Upper lobe of left lung (tissue), 6 donors: Measurements from ENCODE around the gene COL10A1. TPM values are rescaled to one million over a fixed set of nuclear protein-coding genes. Genes with fewer than 3 reads are reported as not detected.

Source experiments
- ATAC-seq, 2 donors: fragments of 200-7000 bp; cut with Tn5 transposase; one replicate each; pipeline ENCODE4 v1.9.1; 2022; ENCODE audit warnings: mild to moderate bottlenecking in 2 of 2, moderate library complexity in 2 of 2; ENCODE audit not compliant: low FRiP score in 2 of 2
- DNase-seq, 2 donors: peaks; one replicate each; pipeline ENCODE4 v3.0.0-alpha.2; 2019 to 2020
- H3K27ac ChIP-seq, 4 donors: fragments of 200-600 bp; sonication (generic); one replicate each; pipeline ENCODE4 v1.5.1; 2016 to 2019
- H3K27me3 ChIP-seq, 4 donors: fragments of 200-600 bp; sonication (generic); one replicate each; pipeline ENCODE4 v1.5.1; 2017 to 2019
- H3K36me3 ChIP-seq, 4 donors: fragments of 200-600 bp; sonication (generic); one replicate each; pipeline ENCODE4 v1.5.1; 2016 to 2019
- H3K4me1 ChIP-seq, 4 donors: fragments of 200-600 bp; sonication (generic); one replicate each; pipeline ENCODE4 v1.5.1; 2018 to 2019
- H3K4me3 ChIP-seq, 4 donors: fragments of 200-600 bp; sonication (generic); one replicate each; pipeline ENCODE4 v1.5.1; 2017 to 2019; ENCODE audit warnings: mild to moderate bottlenecking in 2 of 4, moderate library complexity in 1 of 4
- H3K9me3 ChIP-seq, 4 donors: fragments of 200-600 bp; sonication (generic); one replicate each; pipeline ENCODE4 v1.5.1; 2018 to 2019
- EP300 ChIP-seq, 4 donors: sonication (generic); formaldehyde crosslinking; IDR thresholded peaks; one replicate each; pipeline ENCODE4 v1.5.1; 2017; ENCODE audit warnings: antibody characterized with exemption in 4 of 4, control low read depth in 2 of 4
- POLR2A ChIP-seq, 4 donors: fragments of 450-650 bp; IDR thresholded peaks; one replicate each; pipeline ENCODE4 v1.5.1; 2016 to 2017; ENCODE audit warnings: antibody characterized with exemption in 4 of 4, mild to moderate bottlenecking in 2 of 4
- POLR2AphosphoS5 ChIP-seq, 2 donors: sonication (generic); formaldehyde crosslinking; IDR thresholded peaks; one replicate each; pipeline ENCODE4 v1.5.1; 2017; ENCODE audit warnings: antibody characterized with exemption in 2 of 2
- WGBS, 2 donors: methylation state at CpG; one replicate each; pipeline ENCODE4 v1.1.5; 2017 to 2018; 5-methylcytosine and 5-hydroxymethylcytosine counted together
- total RNA-seq, 6 donors: library from RNA; depleted of rRNA in 4 of 6; stranded (reverse); fragments of >200 nt in 4 of 6; gene quantifications; one replicate each; pipeline versions ENCODE4 v1.1.0 to v1.2.1, GENCODE V29; 2016 to 2021
- TF ChIP-seq, protein P1 (sequence below), 6 experiments: fragments of 450-650 bp in 4 of 6; fragments of 200-600 bp in 2 of 6; sonication (generic) in 2 of 6; IDR thresholded peaks; one replicate each; pipeline ENCODE4 v1.5.1; 2016 to 2019; ENCODE audit warnings: antibody characterized with exemption in 6 of 6
- donor health status: DM: no; HTN: no; CAD: no; lungs with moderate emphysema.
- donor health status: DM: no; HTN: yes; CAD: no; lungs with severe emphysema.

Gene COL10A1
- total RNA-seq, 6 donors from 2014 or later: 0.23 to 4.2 (median 2.5) TPM; not detected in 3

DNA sequence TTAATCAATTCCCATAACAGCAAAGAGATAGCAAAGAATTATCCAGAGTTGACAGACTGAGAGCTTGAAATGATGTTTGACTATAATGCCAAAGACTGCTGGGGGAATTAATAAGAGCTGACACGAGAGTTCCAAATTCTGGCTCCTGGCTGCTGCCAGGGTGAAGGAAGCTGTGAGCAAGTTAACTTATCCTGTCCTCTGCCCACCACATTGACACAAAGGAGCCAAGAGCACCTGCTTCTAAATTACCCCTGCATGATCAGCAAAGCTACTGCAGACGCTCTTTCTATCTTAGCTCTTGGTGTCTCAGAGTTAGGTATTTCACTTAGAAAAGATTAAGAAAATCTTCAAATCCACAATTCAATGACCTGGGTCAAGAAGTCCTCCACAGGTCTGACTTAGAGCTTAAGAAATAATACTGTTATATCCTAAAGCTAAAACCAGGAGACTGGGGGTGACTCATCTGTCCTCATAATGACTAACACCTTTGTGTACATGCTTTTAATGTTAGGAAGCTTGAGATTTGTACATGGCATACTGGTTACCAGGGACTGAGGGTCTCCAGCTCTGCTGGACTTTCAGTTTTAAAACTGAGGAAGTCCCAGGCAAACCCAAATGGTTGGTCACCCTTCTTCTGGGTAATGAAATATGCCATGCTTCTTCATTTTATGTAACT lies 52.0 kb downstream of the COL10A1 start:
- Histone ChIP-seq H3K27ac (no peak overlapping the region), H3K27me3 (no peaks in the 10 kb centered on the region), H3K9me3 (no peaks in the 10 kb centered on the region), H3K36me3 (no peaks in the 10 kb centered on the region), H3K4me3 (no peak overlapping the region), H3K4me1 (no peaks in the 10 kb centered on the region)
- ATAC-seq (no peak), DNase-seq (no peak)
- WGBS, 2 donors: 87 to 89% methylated on average over 2 of the region's 2 CpGs
- TF ChIP-seq POLR2AphosphoS5 (IDR thresholded peaks at IDR 0.05) (no peak), EP300 (IDR thresholded peaks at IDR 0.05) (no peak), POLR2A (IDR thresholded peaks at IDR 0.05) (no peak)
- TF ChIP-seq, protein P1, sequence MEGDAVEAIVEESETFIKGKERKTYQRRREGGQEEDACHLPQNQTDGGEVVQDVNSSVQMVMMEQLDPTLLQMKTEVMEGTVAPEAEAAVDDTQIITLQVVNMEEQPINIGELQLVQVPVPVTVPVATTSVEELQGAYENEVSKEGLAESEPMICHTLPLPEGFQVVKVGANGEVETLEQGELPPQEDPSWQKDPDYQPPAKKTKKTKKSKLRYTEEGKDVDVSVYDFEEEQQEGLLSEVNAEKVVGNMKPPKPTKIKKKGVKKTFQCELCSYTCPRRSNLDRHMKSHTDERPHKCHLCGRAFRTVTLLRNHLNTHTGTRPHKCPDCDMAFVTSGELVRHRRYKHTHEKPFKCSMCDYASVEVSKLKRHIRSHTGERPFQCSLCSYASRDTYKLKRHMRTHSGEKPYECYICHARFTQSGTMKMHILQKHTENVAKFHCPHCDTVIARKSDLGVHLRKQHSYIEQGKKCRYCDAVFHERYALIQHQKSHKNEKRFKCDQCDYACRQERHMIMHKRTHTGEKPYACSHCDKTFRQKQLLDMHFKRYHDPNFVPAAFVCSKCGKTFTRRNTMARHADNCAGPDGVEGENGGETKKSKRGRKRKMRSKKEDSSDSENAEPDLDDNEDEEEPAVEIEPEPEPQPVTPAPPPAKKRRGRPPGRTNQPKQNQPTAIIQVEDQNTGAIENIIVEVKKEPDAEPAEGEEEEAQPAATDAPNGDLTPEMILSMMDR (IDR thresholded peaks at IDR 0.05): no peak

- DNase-seq (no peak), ATAC-seq (no peak)
- Histone ChIP-seq H3K9me3 (no peaks in the 10 kb centered on the region), H3K27ac (no peak overlapping the region), H3K27me3 (no peaks in the 10 kb centered on the region), H3K4me1 (no peaks in the 10 kb centered on the region), H3K36me3 (no peaks in the 10 kb centered on the region), H3K4me3 (no peak overlapping the region)
- no peak for TF ChIP-seq POLR2A (IDR thresholded peaks at IDR 0.05)
- TF ChIP-seq, protein P1 (IDR thresholded peaks at IDR 0.05): no peak
- no peak for TF ChIP-seq EP300 (IDR thresholded peaks at IDR 0.05)
- TF ChIP-seq POLR2AphosphoS5 (IDR thresholded peaks at IDR 0.05): no peak
- 24 to 30% methylated on average over 1 of the region's 1 CpG for WGBS, 2 donors
Measured at GRCh38 chr6:116072368-116072767, 53.6 kb downstream of the COL10A1 start.

DNA sequence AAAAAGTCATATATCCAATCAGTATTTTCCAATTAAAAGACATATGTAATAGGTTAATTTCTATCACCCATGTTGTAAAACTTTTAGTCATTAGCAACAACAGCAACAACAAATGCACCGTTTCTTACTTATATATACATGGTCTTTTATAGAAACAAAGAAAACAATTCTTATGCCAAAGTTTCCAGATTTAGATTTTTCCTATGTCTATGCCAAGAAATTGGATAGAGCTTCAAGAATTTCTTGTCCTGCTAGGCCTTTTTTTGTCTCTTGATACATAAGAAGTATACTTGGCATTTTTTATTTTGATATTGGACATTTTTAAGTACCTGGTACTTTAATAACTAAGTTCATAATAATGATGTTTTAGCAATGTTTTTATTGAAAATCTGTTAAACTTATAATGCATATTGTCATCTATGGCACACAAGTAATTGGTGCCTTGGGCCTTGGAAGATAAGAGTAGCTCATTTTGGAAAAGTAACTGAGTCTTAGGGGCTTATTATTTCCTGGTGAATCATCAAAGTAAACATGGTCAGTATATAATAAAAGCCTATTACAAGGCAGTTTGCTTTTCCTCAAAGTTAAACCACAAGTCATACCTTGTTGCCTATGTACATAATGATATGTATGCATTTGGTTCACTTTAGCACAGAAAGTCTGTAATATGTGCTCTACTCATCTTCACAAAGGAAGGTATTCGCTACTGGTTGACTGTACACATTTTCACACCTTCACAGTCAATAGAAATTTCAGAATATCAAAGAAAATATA lies 55.1 kb downstream of the COL10A1 start:
- Histone ChIP-seq H3K27me3 (no peaks in the 10 kb centered on the region), H3K4me3 (no peak overlapping the region), H3K9me3 (no peaks in the 10 kb centered on the region), H3K4me1 (no peaks in the 10 kb centered on the region), H3K36me3 (no peaks in the 10 kb centered on the region), H3K27ac (no peak overlapping the region)
- DNase-seq (no peak), ATAC-seq (no peak)
- no peak for TF ChIP-seq EP300 (IDR thresholded peaks at IDR 0.05)
- TF ChIP-seq POLR2AphosphoS5 (IDR thresholded peaks at IDR 0.05): no peak
- TF ChIP-seq, protein P1 (IDR thresholded peaks at IDR 0.05): no peak
- TF ChIP-seq POLR2A (IDR thresholded peaks at IDR 0.05): no peak
- 71 to 74% methylated on average over 2 of the region's 2 CpGs for WGBS, 2 donors

DNA sequence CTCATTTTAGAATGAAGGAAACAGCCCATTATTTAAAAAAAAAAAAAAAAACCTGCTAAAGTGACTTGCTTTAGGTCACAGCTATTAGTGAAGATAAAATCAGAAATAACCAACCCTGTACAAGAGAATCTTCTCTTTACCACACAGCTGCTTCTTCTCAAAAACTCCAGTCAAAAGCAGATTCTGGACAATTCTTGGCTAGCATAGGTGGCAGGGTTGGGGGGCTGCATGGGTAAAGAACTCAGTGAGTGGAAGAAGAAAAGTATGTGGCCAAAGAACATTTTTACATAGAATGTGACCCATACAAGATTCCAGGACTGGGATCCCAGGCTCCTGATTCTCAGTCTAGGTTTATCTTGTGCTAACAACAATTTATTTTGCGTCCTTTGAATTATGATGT lies 55.8 kb downstream of the COL10A1 start:
- Histone ChIP-seq H3K36me3 (no peaks in the 10 kb centered on the region), H3K4me3 (no peak overlapping the region), H3K9me3 (no peaks in the 10 kb centered on the region), H3K27ac (no peak overlapping the region), H3K4me1 (no peaks in the 10 kb centered on the region), H3K27me3 (no peaks in the 10 kb centered on the region)
- no peak for TF ChIP-seq POLR2AphosphoS5 (IDR thresholded peaks at IDR 0.05)
- no peak for TF ChIP-seq EP300 (IDR thresholded peaks at IDR 0.05)
- TF ChIP-seq, protein P1 (IDR thresholded peaks at IDR 0.05): no peak
- no peak for TF ChIP-seq POLR2A (IDR thresholded peaks at IDR 0.05)
- no peak for DNase-seq
- ATAC-seq: no peak
- 87 to 93% methylated on average over 1 of the region's 1 CpG for WGBS, 2 donors

Other genes starting within 250 kb of the COL10A1 start
- gene FRK, start 65.2 kb downstream of the COL10A1 start, total RNA-seq: 1 to 10 TPM; 2.2 to 9.8 (median 5.9) TPM
- gene NT5DC1, start 25.3 kb downstream of the COL10A1 start, total RNA-seq: 10 to 100 TPM in 5 of 6 donors, 1 to 10 TPM in 1; 5.4 to 55.6 (median 28.8) TPM
- 10 to 100 TPM in 2 of 6 donors, 1 to 10 TPM in 4; 4.4 to 13.0 (median 9.4) TPM for gene TSPYL4, start 127.9 kb upstream of the COL10A1 start, total RNA-seq
- 10 to 100 TPM; 33.5 to 83.6 (median 64.9) TPM for gene TSPYL1, start 153.8 kb upstream of the COL10A1 start, total RNA-seq
- gene DSE, start 244.8 kb upstream of the COL10A1 start, total RNA-seq: 10 to 100 TPM; 20.1 to 68.1 (median 40.6) TPM